GM12878 (cell line): ENCODE data around the gene TET3. TPM values are rescaled to one million over a fixed set of nuclear protein-coding genes. Genes with fewer than 3 reads are reported as not detected.

Experiments used
- ATAC-seq: fragments of 200-7000 bp; cut with Tn5 transposase; 3 replicates; pipeline ENCODE4 v1.9.1; 2020; ENCODE audit warnings: mild to moderate bottlenecking, moderate library complexity
- BruUV-seq: library from RNA; stranded (reverse); fragments of 400-500 nt; replicated peaks from 2 replicates; lab custom pipeline; 2021; lab: Mats Ljungman, UMichigan
- CTCF ChIA-PET: fragments of 300-600 bp; sonication (Branson Sonifier 250); formaldehyde crosslinking; extraction: SDS; loops from one replicate; lab custom pipeline; 2021; ENCODE audit warnings: inconsistent platforms; lab: Yijun Ruan, JAX
- POLR2A ChIA-PET: fragments of 350-600 bp; formaldehyde crosslinking; extraction: SDS; loops from one replicate; lab custom pipeline; 2021; ENCODE audit warnings: inconsistent platforms; lab: Charles Lee
- RAD21 ChIA-PET: fragments of 300-600 bp; sonication (Branson Sonifier 250); formaldehyde crosslinking; loops from one replicate; lab custom pipeline; 2023; ENCODE audit warnings: antibody characterized with exemption; ENCODE audit not compliant: unreplicated experiment; lab: Charles Lee
- SMC1A ChIA-PET: fragments of 300-600 bp; sonication (Branson Sonifier 250); formaldehyde crosslinking; loops from one replicate; lab custom pipeline; 2023; ENCODE audit not compliant: unreplicated experiment, uncharacterized antibody; lab: Charles Lee
- DNase-seq: peaks from one replicate; pipeline ENCODE4 v3.0.0-alpha.2; 2011; ENCODE audit warnings: low read depth, low spot score
- FAIRE-seq: peaks from 3 replicates; lab custom pipeline; 2011; peaks lifted over from hg19 to GRCh38; lab: Jason Lieb, UNC
- H2AFZ ChIP-seq: 2 replicates; pipeline ENCODE4 v1.6.0; 2011; ENCODE audit warnings: low read depth, low read length, control low read depth; ENCODE audit not compliant: control insufficient read depth
- H3K27ac ChIP-seq: 2 replicates; pipeline ENCODE4 v1.5.1; 2011; ENCODE audit warnings: control low read depth; ENCODE audit not compliant: control insufficient read depth, insufficient read depth
- H3K27me3 ChIP-seq, 2 experiments: replicated peaks in 1 of 2; 2 replicates each; pipeline versions ENCODE4 v1.6.0 to v1.6.1; 2011; ENCODE audit warnings: low read length in 1 of 2; ENCODE audit not compliant: control insufficient read depth in 2 of 2, insufficient read depth in 2 of 2
- H3K36me3 ChIP-seq, 2 experiments: 2 replicates each; pipeline ENCODE4 v1.5.1; 2011; ENCODE audit warnings: low read length in 1 of 2; ENCODE audit not compliant: control insufficient read depth in 2 of 2, insufficient read depth in 2 of 2
- H3K4me1 ChIP-seq: 2 replicates; pipeline ENCODE4 v1.6.1; 2011; ENCODE audit warnings: mild to moderate bottlenecking, low read length, moderate library complexity, mixed read lengths; ENCODE audit not compliant: control insufficient read depth, insufficient read depth
- H3K4me2 ChIP-seq: 2 replicates; pipeline ENCODE4 v1.6.0; 2011; ENCODE audit warnings: control low read depth; ENCODE audit not compliant: control insufficient read depth, insufficient read depth
- H3K4me3 ChIP-seq: fragments of 200-600 bp; sonication (generic); 2 replicates; pipeline ENCODE4 v1.5.1; 2016
- H3K79me2 ChIP-seq: 2 replicates; pipeline ENCODE4 v1.6.0; 2011; ENCODE audit warnings: low read length; ENCODE audit not compliant: control insufficient read depth, insufficient read depth
- H3K9ac ChIP-seq: 2 replicates; pipeline ENCODE4 v1.8.0; 2011; ENCODE audit warnings: low read length, control low read depth, mixed read lengths; ENCODE audit not compliant: control insufficient read depth, insufficient read depth
- H3K9me3 ChIP-seq: replicated peaks from 3 replicates; pipeline ENCODE4 v1.5.1; 2011; ENCODE audit warnings: mild to moderate bottlenecking, low read length; ENCODE audit not compliant: control insufficient read depth, insufficient read depth
- H4K20me1 ChIP-seq: 2 replicates; pipeline ENCODE4 v1.6.0; 2011; ENCODE audit not compliant: control insufficient read depth, insufficient read depth
- ASH2L ChIP-seq: fragments of 300-600, 200-600 bp; sonication (generic); IDR thresholded peaks from 2 replicates; pipeline ENCODE4 v1.6.1; 2017; ENCODE audit warnings: low read depth, mild to moderate bottlenecking, borderline replicate concordance
- CBX3 ChIP-seq: fragments of 200-600 bp; sonication (generic); IDR thresholded peaks from 2 replicates; pipeline ENCODE4 v1.6.1; 2016; ENCODE audit warnings: low read depth, borderline replicate concordance
- CHD4 ChIP-seq: fragments of 200-600 bp; sonication (generic); IDR thresholded peaks from 2 replicates; pipeline ENCODE4 v1.6.1; 2016; ENCODE audit warnings: mild to moderate bottlenecking
- CTCF ChIP-seq, 3 experiments: IDR thresholded peaks in 2 of 3; conservative IDR thresholded peaks in 1 of 3; 2 replicates each; pipeline ENCODE4 v1.5.1; 2011; ENCODE audit warnings: low read depth in 3 of 3, low read length in 3 of 3, mild to moderate bottlenecking in 3 of 3, control low read depth in 2 of 3, moderate library complexity in 2 of 3, inconsistent platforms in 1 of 3, mixed read lengths in 1 of 3; ENCODE audit not compliant: control insufficient read depth in 2 of 3, insufficient read depth in 1 of 3; ENCODE audit errors: extremely low read depth in 1 of 3
- JUNB ChIP-seq: IDR thresholded peaks from 2 replicates; pipeline ENCODE4 v1.6.1; 2016; ENCODE audit warnings: antibody characterized with exemption, mild to moderate bottlenecking
- KDM1A ChIP-seq: fragments of 200-600 bp; sonication (generic); IDR thresholded peaks from 2 replicates; pipeline ENCODE4 v1.6.1; 2016; ENCODE audit warnings: borderline replicate concordance
- MYC ChIP-seq: IDR thresholded peaks from 2 replicates; pipeline ENCODE4 v1.6.1; 2011; ENCODE audit warnings: mild to moderate bottlenecking, low read length, moderate library complexity, inconsistent platforms; ENCODE audit not compliant: insufficient read depth, insufficient replicate concordance, insufficient read length, severe bottlenecking
- NFYA ChIP-seq: IDR thresholded peaks from 2 replicates; pipeline ENCODE4 v1.6.1; 2011; ENCODE audit warnings: low read depth, mild to moderate bottlenecking, low read length, improper control_type of control experiment, borderline replicate concordance
- PML ChIP-seq: IDR thresholded peaks from 2 replicates; pipeline ENCODE4 v1.6.1; 2012; ENCODE audit warnings: low read length, inconsistent platforms
- POU2F2 ChIP-seq: IDR thresholded peaks from 3 replicates; pipeline ENCODE4 v1.6.1; 2011; ENCODE audit warnings: low read depth, mild to moderate bottlenecking, low read length, borderline replicate concordance
- SMAD1 ChIP-seq: fragments of 450-650 bp; IDR thresholded peaks from 2 replicates; pipeline ENCODE4 v1.6.1; 2018; ENCODE audit warnings: mild to moderate bottlenecking, low read depth; ENCODE audit not compliant: partially characterized antibody
- TCF12 ChIP-seq: IDR thresholded peaks from 2 replicates; pipeline ENCODE4 v1.6.1; 2011; ENCODE audit warnings: low read depth, mild to moderate bottlenecking, low read length
- ZNF687 ChIP-seq: fragments of 450-650 bp; IDR thresholded peaks from 2 replicates; pipeline ENCODE4 v1.6.1; 2017; ENCODE audit warnings: mild to moderate bottlenecking, moderate library complexity
- WGBS: methylation state at CpG from one replicate; pipeline ENCODE4 v1.1.6; 2016; ENCODE audit warnings: low lambda C conversion rate; ENCODE audit not compliant: insufficient replicate concordance, insufficient coverage; ENCODE audit errors: missing lambda C conversion rate; 5-methylcytosine and 5-hydroxymethylcytosine counted together
- in situ Hi-C: fragments of 300-500 bp; cut with MboI; formaldehyde crosslinking; loops from 9 replicates; pipeline ENCODE4 v1.14.3; 2018; ENCODE audit warnings: mixed read lengths
- intact Hi-C: fragments of 100-400 bp; cut with micrococcal nuclease; formaldehyde crosslinking; loops from one replicate; pipeline ENCODE4 v1.14.2; 2022; ENCODE audit not compliant: unreplicated experiment
- polyA plus RNA-seq, 11 experiments: library from polyadenylated mRNA; depleted of rRNA in 4 of 11; unstranded in 6 of 11; stranded (reverse) in 5 of 11; fragments of >200 nt; fragmentation: Nextera tagmentation in 4 of 11; fragmentation: Illumina TruSeq in 1 of 11; extraction: Ambion mirVana in 4 of 11; extraction: Trizol in 1 of 11; gene quantifications; 1 replicate in 1 of 11; 2 replicates in 10 of 11; pipeline versions ENCODE4 v1.2.1 to v1.2.3, GENCODE V29; 2011 to 2016; ENCODE audit warnings: inconsistent platforms in 2 of 11, missing spikeins in 2 of 11, low read depth in 1 of 11
- total RNA-seq, 4 experiments: library from RNA; depleted of rRNA in 3 of 4; stranded (reverse); fragments of >200 nt in 3 of 4; fragmentation: Illumina TruSeq in 1 of 4; extraction: Trizol in 1 of 4; gene quantifications; 2 replicates each; pipeline versions ENCODE4 v1.2.1 to v1.2.3, GENCODE V29; 2013 to 2021
- TF ChIP-seq, protein P1 (sequence below): fragments of 450-650 bp; formaldehyde crosslinking; IDR thresholded peaks from 2 replicates; pipeline ENCODE4 v1.4.0; 2020; ENCODE audit warnings: mild to moderate bottlenecking, moderate library complexity

TET3 gene
- total and polyA plus RNA-seq, 10 of the 15 experiments (the other 5 are each of a cell fraction or from before 2014, with no cell fraction given) = 0.77 to 25.9 (median 8.5) TPM

DNA sequence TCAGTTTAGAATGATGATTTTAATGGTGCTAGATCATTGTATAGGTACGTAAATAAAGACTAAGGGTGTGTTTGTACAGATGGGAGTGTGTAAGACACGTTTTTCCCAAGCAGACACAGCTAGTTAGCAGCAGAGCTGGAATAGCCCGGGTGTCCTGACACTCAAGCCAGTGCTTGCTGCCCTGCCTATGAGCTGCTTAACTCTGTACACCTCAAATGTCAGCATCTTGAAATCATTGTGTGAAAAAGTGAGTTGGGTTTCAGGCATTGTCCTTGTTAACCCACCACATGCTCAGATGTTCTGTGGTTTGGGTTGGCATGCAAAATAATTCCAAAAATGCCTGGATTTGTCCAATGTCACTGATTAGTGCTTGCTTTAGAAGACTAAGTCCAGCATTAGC, 13.0 kb upstream of the TET3 start:
- ChIA-PET POLR2A (interaction anchor here (0.9 to 3.1 kb wide), 8 partner anchors 8 to 145 kb away, joined by 3 to 25 read pairs (median 4); partner anchors contain the start of gene DGUOK), RAD21 (interaction anchor here (0.9 to 3.8 kb wide), 8 partner anchors 10 to 64 kb away, joined by 3 to 23 read pairs (median 6); no protein-coding TSS in a partner anchor), CTCF (interaction anchor here (0.5 to 4.1 kb wide), 11 partner anchors 8 to 176 kb away, joined by 3 to 17 read pairs (median 6); partner anchors contain the start of gene BOLA3), SMC1A (interaction anchor here (0.8 to 3.8 kb wide), 13 partner anchors 8 to 149 kb away, joined by 3 to 30 read pairs (median 6); partner anchors contain the start of gene TET3)
- H4K20me1 ChIP-seq = no peaks in the 10 kb centered on the region
- 53% methylated on average over 3 of the region's 3 CpGs for WGBS
- no peak overlapping the region for H2AFZ ChIP-seq
- DNase-seq = no peak
- H3K27ac ChIP-seq = peak overlapping the region; percentile 92
- H3K36me3 ChIP-seq = no peaks in the 10 kb centered on the region
- H3K4me1 ChIP-seq = peaks cover 38% of the 10 kb centered on the region
- H3K9me3 ChIP-seq = no peaks in the 10 kb centered on the region
- FAIRE-seq = peak; percentile 23
- H3K9ac ChIP-seq = peak overlapping the region; percentile 1; the same call in 1 of the 2 replicates
- intact Hi-C loops = loop anchor here (1.0 to 2.0 kb wide), 2 partner anchors 13 to 45 kb away; partner anchors contain the start of genes DGUOK and TET3
- TF ChIP-seq PML = no peak
- no peak for TF ChIP-seq POU2F2
- no peak for TF ChIP-seq NFYA
- TF ChIP-seq CHD4 = no peak
- no peak for TF ChIP-seq CBX3
- TF ChIP-seq ASH2L = no peak
- TF ChIP-seq MYC = no peak
- TF ChIP-seq TCF12 = no peak
- no peak for TF ChIP-seq ZNF687
- no peak for TF ChIP-seq SMAD1
- TF ChIP-seq, protein P1, sequence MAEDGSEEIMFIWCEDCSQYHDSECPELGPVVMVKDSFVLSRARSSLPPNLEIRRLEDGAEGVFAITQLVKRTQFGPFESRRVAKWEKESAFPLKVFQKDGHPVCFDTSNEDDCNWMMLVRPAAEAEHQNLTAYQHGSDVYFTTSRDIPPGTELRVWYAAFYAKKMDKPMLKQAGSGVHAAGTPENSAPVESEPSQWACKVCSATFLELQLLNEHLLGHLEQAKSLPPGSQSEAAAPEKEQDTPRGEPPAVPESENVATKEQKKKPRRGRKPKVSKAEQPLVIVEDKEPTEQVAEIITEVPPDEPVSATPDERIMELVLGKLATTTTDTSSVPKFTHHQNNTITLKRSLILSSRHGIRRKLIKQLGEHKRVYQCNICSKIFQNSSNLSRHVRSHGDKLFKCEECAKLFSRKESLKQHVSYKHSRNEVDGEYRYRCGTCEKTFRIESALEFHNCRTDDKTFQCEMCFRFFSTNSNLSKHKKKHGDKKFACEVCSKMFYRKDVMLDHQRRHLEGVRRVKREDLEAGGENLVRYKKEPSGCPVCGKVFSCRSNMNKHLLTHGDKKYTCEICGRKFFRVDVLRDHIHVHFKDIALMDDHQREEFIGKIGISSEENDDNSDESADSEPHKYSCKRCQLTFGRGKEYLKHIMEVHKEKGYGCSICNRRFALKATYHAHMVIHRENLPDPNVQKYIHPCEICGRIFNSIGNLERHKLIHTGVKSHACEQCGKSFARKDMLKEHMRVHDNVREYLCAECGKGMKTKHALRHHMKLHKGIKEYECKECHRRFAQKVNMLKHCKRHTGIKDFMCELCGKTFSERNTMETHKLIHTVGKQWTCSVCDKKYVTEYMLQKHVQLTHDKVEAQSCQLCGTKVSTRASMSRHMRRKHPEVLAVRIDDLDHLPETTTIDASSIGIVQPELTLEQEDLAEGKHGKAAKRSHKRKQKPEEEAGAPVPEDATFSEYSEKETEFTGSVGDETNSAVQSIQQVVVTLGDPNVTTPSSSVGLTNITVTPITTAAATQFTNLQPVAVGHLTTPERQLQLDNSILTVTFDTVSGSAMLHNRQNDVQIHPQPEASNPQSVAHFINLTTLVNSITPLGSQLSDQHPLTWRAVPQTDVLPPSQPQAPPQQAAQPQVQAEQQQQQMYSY (CRISPR knock-in tag) = no peak
- TF ChIP-seq JUNB = no peak
- no peak for TF ChIP-seq KDM1A
- TF ChIP-seq CTCF (IDR thresholded peaks at IDR 0.05 in 2 of 3, conservative IDR thresholded peaks at IDR 0.05 in 1 of 3; ENCODE audit: control insufficient read depth in 2 of 3, extremely low read depth in 1 of 3, insufficient read depth in 1 of 3, low read depth in 3 of 3, low read length in 3 of 3) = no peak
- H3K27me3 ChIP-seq = no peaks in the 10 kb centered on the region
- H3K79me2 ChIP-seq = peaks cover 18% of the 10 kb centered on the region
- BruUV-seq = no TSS peak
- H3K4me2 ChIP-seq = peak overlapping the region; percentile 25
- peak overlapping the region; percentile 57; the same call in 1 of the 2 replicates for H3K4me3 ChIP-seq
- ATAC-seq = peak; percentile 21
- in situ Hi-C loops = no loop called here
